Fibroblast of lung (primary cell): ENCODE measurements around the gene PSMD13. TPM values are rescaled to one million over a fixed set of nuclear protein-coding genes. Genes with fewer than 3 reads are reported as not detected.

Experiments used
- DNase-seq, 2 donors: peaks; one replicate each; pipeline versions ENCODE4 v3.0.0 to v3.0.0-alpha.2; 2010; ENCODE audit warnings: low read depth in 2 of 2
- H2AFZ ChIP-seq: 2 replicates; pipeline ENCODE4 v1.5.1; 2012; ENCODE audit warnings: low read length, control low read depth, inconsistent platforms
- H3K27ac ChIP-seq: 2 replicates; pipeline ENCODE4 v1.5.1; 2011; ENCODE audit warnings: low read length, control low read depth; ENCODE audit not compliant: insufficient read depth
- H3K27me3 ChIP-seq: 2 replicates; pipeline ENCODE4 v1.5.1; 2011; ENCODE audit warnings: mild to moderate bottlenecking, low read length; ENCODE audit not compliant: control insufficient read depth, insufficient read depth
- H3K36me3 ChIP-seq: 2 replicates; pipeline ENCODE4 v1.5.1; 2011; ENCODE audit warnings: low read length; ENCODE audit not compliant: control insufficient read depth, insufficient read depth
- H3K4me1 ChIP-seq: 2 replicates; pipeline ENCODE4 v1.5.1; 2011; ENCODE audit warnings: low read length; ENCODE audit not compliant: control insufficient read depth, insufficient read depth; ENCODE audit errors: extremely low read depth
- H3K4me2 ChIP-seq: 2 replicates; pipeline ENCODE4 v1.5.1; 2011; ENCODE audit warnings: low read length, control low read depth; ENCODE audit not compliant: insufficient read depth; ENCODE audit errors: extremely low read depth
- H3K4me3 ChIP-seq, 4 experiments: fragments of 200-600 bp in 1 of 4; sonication (generic) in 1 of 4; replicated peaks in 1 of 4; 2 replicates each; pipeline ENCODE4 v1.5.1; 2011 to 2016; ENCODE audit warnings: low read length in 4 of 4, low read depth in 3 of 4, mild to moderate bottlenecking in 3 of 4, control low read depth in 2 of 4, inconsistent platforms in 1 of 4, mixed read lengths in 1 of 4; ENCODE audit not compliant: insufficient read depth in 1 of 4; ENCODE audit errors: control extremely low read depth in 1 of 4
- H3K79me2 ChIP-seq: 2 replicates; pipeline ENCODE4 v1.5.1; 2012; ENCODE audit warnings: mild to moderate bottlenecking, low read length, inconsistent platforms; ENCODE audit not compliant: control insufficient read depth, insufficient read depth
- H3K9ac ChIP-seq: 2 replicates; pipeline ENCODE4 v1.5.1; 2011; ENCODE audit warnings: mild to moderate bottlenecking, low read length, control low read depth; ENCODE audit not compliant: insufficient read depth
- H3K9me3 ChIP-seq: 2 replicates; pipeline ENCODE4 v1.5.1; 2012; ENCODE audit warnings: low read depth, low read length; ENCODE audit not compliant: control insufficient read depth, insufficient read depth
- H4K20me1 ChIP-seq: 2 replicates; pipeline ENCODE4 v1.5.1; 2011; ENCODE audit warnings: low read length; ENCODE audit not compliant: control insufficient read depth, insufficient read depth; ENCODE audit errors: extremely low read depth
- CTCF ChIP-seq, 2 donors: IDR thresholded peaks in 1 of 2; conservative IDR thresholded peaks in 1 of 2; 1 replicate in 1 of 2; 2 replicates in 1 of 2; pipeline ENCODE4 v1.5.1; 2011 to 2012; ENCODE audit warnings: low read length in 2 of 2, control low read depth in 1 of 2, inconsistent platforms in 1 of 2, low read depth in 1 of 2, mild to moderate bottlenecking in 1 of 2
- EZH2 ChIP-seq: IDR thresholded peaks from 2 replicates; pipeline ENCODE4 v1.5.1; 2012; ENCODE audit warnings: low read length, control low read depth, mild to moderate bottlenecking; ENCODE audit errors: missing control alignments
- polyA plus RNA-seq, 2 donors: library from polyadenylated mRNA; depleted of rRNA in 1 of 2; stranded (reverse) in 1 of 2; unstranded in 1 of 2; fragments of >200 nt; gene quantifications; 2 replicates each; pipeline ENCODE4 v1.2.1, GENCODE V29; 2011 to 2012; ENCODE audit warnings: missing spikeins in 1 of 2
- total RNA-seq: library from RNA; depleted of rRNA; stranded (reverse); fragments of >200 nt; gene quantifications from 2 replicates; pipeline ENCODE4 v1.2.1, GENCODE V29; 2014

Gene PSMD13
- total and polyA plus RNA-seq, 2 donors (not counting 1 experiment from before 2014, with no cell fraction given): 106 to 147 TPM

DNA sequence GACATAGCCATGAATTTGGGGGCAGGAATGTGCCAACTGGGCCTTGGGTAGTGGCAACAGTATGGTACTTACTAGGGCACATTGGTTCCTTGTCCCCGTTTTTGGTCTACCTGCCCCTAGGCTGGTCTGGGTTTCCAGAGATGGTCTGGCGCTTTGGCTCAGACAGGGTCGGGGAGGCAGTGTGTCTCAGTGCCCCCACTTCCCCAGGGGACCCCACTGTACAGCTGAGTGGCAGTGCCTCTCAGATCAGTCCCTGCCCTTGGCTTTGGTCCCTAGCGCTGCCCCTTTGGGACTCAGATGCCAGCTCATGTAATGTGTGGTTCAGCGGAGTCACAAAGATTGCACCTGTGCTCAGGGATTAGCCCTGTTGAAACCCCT is 26.0 kb upstream of the PSMD13 start:
- no peak for DNase-seq
- Histone ChIP-seq H3K36me3 (peaks cover 42% of the 10 kb centered on the region), H4K20me1 (no peaks in the 10 kb centered on the region), H3K4me1 (peaks cover 22% of the 10 kb centered on the region), H3K4me3 (peak overlapping the region in 2 of 4 experiments; percentile 71 to 96), H3K9ac (peak overlapping the region; percentile 48), H3K27me3 (no peaks in the 10 kb centered on the region), H3K9me3 (no peaks in the 10 kb centered on the region), H2AFZ (no peak overlapping the region), H3K79me2 (peaks cover 53% of the 10 kb centered on the region), H3K27ac (peak overlapping the region; percentile 96), H3K4me2 (peak overlapping the region; percentile 98)
- no peak for TF ChIP-seq CTCF (conservative IDR thresholded peaks at IDR 0.05 in 1 of 2, IDR thresholded peaks at IDR 0.05 in 1 of 2; ENCODE audit: low read depth in 1 of 2, low read length in 2 of 2)
- TF ChIP-seq EZH2: no peak

DNA sequence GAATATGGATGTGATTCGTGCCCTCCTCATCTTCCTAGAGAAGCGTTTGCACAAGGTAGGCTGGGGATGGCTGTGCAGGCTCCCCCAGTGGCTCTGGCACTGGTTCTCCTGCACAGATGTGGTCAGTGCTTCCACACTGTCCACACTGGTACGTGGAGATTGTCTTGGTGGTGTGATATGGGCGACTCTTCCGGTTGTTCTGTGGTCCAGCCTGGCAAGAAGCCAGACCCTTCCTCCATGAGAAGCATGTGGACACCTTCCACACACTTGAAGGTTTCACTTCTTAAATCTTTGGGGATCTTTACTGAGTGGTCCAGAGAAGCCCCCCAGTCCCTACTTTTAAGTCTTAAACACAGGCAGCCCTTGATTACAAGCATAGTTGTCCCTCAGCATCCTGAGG is 25.5 kb upstream of the PSMD13 start:
- Histone ChIP-seq H3K4me1 (peaks cover 18% of the 10 kb centered on the region), H3K4me2 (peak overlapping the region; percentile 98), H3K9ac (no peak overlapping the region), H3K36me3 (peaks cover 44% of the 10 kb centered on the region), H3K4me3 (no peak overlapping the region), H4K20me1 (no peaks in the 10 kb centered on the region), H3K27ac (peak overlapping the region; percentile 96), H3K27me3 (no peaks in the 10 kb centered on the region), H3K9me3 (no peaks in the 10 kb centered on the region), H2AFZ (no peak overlapping the region), H3K79me2 (peaks cover 48% of the 10 kb centered on the region)
- TF ChIP-seq EZH2 (no peak), CTCF (conservative IDR thresholded peaks at IDR 0.05 in 1 of 2, IDR thresholded peaks at IDR 0.05 in 1 of 2; ENCODE audit: low read depth in 1 of 2, low read length in 2 of 2) (no peak)
- DNase-seq: no peak

- Histone ChIP-seq H3K36me3 (peaks cover 44% of the 10 kb centered on the region), H3K9me3 (no peaks in the 10 kb centered on the region), H3K4me3 (no peak overlapping the region), H3K9ac (no peak overlapping the region), H3K79me2 (peaks cover 44% of the 10 kb centered on the region), H3K4me2 (no peak overlapping the region), H4K20me1 (no peaks in the 10 kb centered on the region), H3K4me1 (peaks cover 18% of the 10 kb centered on the region), H3K27me3 (no peaks in the 10 kb centered on the region), H3K27ac (no peak overlapping the region), H2AFZ (no peak overlapping the region)
- TF ChIP-seq EZH2: no peak
- no peak for TF ChIP-seq CTCF (conservative IDR thresholded peaks at IDR 0.05 in 1 of 2, IDR thresholded peaks at IDR 0.05 in 1 of 2; ENCODE audit: low read depth in 1 of 2, low read length in 2 of 2)
- DNase-seq: no peak
These were observed 25.0 kb upstream of the PSMD13 start for GRCh38 chr11:211741-212140.
